NCI-H460 (cell line): Measurements from ENCODE around the gene THSD7B. TPM values are rescaled to one million over a fixed set of nuclear protein-coding genes. Genes with fewer than 3 reads are reported as not detected.
"Not testable (repeated sequence)": the region's sequence is repeated elsewhere in the genome, so short reads cannot be mapped to it uniquely, and the experiment has no call there.

ENCODE experiments used
- DNase-seq: peaks from one replicate; pipeline ENCODE4 v3.0.0-alpha.2; 2016; ENCODE audit warnings: low read depth; ENCODE audit errors: extremely low read depth
- total RNA-seq: library from RNA; depleted of rRNA; stranded (reverse); fragments of >200 nt; shearing (Covaris generic); gene quantifications from 2 replicates; pipeline ENCODE4 v1.2.3, GENCODE V29; 2014

THSD7B gene
- total RNA-seq, 1 experiment from 2014 or later, result 0.02 TPM

DNA sequence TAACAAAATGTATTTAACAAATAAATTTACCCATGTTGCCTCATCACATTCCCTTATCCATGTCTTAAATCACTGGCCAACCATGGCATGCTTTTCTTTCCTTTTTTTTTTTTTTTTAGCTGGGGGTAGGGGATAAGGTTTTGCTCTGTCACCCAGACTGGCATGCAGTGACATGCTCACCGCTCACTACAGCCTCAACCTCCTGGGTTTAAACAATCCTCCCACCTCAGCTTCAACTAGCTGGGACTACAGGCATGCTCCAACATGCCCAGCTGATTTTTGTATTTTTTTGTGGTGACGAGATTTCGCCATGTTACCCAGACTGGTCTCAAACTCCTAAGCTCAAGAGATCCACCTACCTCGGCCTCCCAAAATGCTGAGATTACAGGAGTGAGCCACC is 266.4 kb downstream of the THSD7B start:
- no peak for DNase-seq

- no peak for DNase-seq
Observed at GRCh38 chr2:137036619-137037018, 271.3 kb downstream of the THSD7B start.

DNA sequence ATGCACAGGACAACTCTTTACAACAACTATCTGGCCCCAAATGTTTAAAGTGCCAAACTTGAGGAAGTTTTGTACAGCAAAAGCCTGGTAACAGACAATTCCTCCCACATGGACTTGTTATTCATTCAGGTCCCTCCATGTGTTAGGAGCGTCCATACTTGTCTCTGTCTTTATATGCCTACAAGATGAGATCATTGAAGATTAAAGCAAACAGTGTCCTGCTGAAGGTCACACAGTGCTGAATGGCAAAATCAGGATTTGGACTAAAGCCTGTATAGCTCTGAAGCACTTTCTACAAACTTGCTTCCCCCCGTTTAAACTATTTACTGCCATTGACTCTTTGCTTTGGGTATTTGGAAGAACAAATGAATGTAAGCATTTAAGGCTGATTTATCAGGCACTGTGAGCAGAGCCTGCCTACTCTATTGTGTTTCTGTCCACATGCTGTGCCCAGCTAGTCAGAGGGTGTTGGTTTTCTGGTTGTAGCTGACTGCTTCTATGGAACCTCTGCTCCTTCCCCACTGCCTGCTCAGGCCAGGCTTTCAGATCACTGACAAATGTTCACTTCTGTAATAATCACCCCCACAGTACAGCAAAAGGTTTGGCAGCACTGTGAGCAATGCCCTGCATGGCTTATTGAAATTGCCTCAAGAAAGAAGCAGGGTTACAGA is 274.3 kb downstream of the THSD7B start:
- no peak for DNase-seq

GRCh38 chr2:137047369-137047768 is 282.0 kb downstream of the THSD7B start:
- no peak for DNase-seq

GRCh38 chr2:137048455-137048854 is 283.1 kb downstream of the THSD7B start:
- DNase-seq, result no peak

- DNase-seq, result no peak
Observed at GRCh38 chr2:137049518-137049917, 284.2 kb downstream of the THSD7B start.

- no peak for DNase-seq
Observed at GRCh38 chr2:137050949-137051348, 285.6 kb downstream of the THSD7B start.

GRCh38 chr2:137051778-137052398 is 286.5 kb downstream of the THSD7B start:
- DNase-seq, result no peak

- no peak for DNase-seq
Observed at GRCh38 chr2:137056704-137057103, 291.4 kb downstream of the THSD7B start.

GRCh38 chr2:137076111-137076765 is 310.9 kb downstream of the THSD7B start:
- DNase-seq, result not testable (repeated sequence)

DNA sequence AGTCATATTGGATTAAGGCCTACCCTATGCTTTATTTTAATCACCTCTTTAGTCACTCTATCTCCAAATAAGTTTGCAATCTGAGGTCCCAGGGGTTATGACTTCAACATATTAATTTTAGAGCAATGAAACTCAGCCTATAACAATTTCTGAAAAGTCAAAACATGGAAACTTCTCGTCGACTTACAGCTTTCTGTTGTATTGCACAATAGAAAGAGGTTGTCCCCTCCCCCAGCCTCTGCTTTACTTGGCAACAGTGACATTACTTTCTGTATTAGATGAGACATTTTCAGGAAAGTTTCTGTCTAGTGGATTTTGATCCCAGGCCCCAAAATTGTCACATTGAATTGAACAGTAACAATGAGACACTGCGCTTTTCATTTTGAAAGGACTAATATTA is 326.4 kb downstream of the THSD7B start:
- no peak for DNase-seq

DNA sequence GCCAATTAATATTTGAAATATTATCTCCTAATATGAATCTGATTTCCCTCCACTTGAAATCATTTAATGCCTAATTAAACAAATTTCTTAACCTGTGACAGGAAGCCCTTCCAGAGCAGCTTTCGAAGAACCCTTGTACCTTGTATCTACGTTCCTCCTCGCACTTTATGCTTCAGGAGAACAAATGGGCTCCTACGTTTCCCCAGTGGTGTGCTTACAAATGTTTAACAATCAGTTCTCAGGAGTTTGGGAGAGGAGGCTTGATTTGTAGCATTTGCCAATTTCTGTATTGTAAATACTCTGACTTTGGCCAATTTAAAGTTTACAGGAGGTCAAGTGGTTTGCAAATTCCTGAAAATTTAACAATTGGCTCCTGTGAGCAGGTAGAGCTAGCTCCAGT is 327.8 kb downstream of the THSD7B start:
- DNase-seq, result no peak

DNA sequence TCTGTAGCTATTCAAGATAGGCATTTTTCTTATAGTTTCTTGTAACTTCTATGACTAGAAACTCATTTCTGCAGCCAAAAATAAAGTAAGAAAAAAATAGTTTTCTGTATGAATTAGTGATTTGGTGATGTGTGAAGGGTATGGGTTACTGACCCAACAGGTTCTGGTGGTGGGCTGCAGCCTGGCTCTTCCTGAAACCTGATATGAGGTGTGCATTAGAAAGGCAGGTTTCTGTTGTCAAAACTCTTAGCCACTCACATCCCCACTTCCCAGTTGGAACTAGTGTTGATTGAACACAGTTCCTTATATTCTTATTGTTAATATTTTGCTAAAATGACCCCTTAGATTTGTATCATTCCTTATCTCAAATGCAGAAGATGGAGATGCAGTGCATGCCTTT is 330.8 kb downstream of the THSD7B start:
- DNase-seq, result no peak

- DNase-seq, result no peak
Observed at GRCh38 chr2:137096693-137097092, 331.3 kb downstream of the THSD7B start.

DNA sequence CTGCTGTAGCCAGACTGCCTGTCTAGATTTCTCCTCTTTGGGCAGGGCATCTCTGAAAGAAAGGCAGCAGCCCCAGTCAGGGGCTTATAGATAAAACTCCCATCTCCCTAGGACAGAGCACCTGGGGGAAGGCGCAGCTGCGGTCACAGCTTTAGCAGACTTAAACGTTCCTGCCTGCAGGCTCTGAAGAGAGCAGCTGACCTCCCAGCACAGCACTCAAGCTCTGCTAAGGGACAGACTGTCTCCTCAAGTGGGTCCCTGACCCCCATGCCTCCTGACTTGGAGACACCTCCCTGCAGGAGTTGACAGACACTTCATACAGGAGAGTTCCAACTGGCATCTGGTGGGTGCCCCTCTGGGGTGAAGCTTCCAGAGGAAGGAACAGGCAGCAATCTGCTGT is 336.5 kb downstream of the THSD7B start:
- not testable (repeated sequence) for DNase-seq

DNA sequence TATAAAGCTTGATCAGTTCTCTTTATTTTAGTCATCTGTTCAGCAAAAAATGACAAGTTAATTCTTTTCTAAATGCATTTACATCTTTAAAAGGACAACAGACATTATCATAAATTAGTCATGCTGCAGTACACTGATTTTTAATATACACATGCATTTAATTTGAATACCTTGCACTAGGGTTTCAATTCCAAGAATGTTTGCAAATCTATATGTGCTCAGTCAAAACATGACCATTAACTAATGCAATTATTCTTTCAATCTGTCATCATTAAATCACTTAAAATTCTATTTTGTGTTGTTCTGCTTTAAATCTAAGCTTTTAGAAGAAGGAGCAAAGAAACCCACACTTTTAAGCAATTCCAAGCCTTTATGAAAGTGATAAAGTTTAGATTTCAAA is 342.6 kb downstream of the THSD7B start:
- DNase-seq, result no peak

DNA sequence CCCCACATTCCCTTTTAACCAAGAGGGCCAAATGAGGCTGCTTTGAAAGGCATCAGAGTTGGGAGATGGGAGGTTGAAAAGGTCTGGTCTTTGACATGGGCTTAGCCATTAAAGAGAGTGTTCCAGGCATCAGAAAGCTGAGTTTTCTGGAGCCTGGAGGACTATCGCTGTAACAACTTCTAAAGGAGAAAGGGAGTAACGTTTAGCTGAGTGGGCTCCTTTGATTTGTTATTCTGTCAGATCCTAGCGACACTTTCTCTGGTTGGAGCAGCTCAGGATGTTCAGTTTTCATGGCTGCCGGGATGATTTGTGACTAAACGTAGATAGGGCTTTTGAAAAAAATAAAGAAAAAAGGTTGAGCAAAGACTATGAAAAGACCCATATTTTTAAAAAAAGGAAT is 346.6 kb downstream of the THSD7B start:
- no peak for DNase-seq

- no peak for DNase-seq
Observed at GRCh38 chr2:137115081-137115794, 349.9 kb downstream of the THSD7B start.

DNA sequence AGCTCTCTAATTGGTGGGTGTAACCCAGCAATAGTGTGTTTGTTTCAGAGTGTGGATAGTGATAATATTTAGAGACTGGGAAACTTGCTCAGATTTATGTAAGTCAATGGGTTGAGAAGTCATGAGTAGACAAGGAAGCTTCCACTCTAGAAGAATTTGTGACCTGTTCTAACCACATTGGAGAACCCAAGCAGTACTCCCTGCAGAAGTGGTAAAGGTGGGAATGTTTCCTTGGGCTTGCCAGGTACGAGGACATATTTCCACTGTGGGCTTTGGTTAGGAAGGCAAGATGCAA is 350.4 kb downstream of the THSD7B start:
- no peak for DNase-seq

DNA sequence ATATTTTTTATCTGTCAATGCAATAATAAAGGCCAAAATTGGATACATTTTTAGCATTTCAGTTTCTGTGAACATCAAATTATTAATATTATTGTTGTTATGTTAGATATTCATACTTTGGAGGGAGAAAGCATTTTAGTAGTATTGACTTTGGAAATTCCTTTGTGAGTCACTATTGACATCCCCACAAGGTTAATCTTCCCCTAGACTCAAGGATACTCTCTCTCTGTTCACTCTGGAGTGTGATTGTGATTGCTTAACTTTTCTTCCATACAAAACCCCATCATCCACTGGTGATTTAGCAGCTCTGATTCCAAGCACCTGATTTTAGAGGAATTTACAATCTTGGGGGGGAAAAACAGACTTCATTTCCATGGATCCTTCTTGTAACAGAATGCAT is 352.0 kb downstream of the THSD7B start:
- no peak for DNase-seq

- DNase-seq, result no peak
Observed at GRCh38 chr2:137118140-137118539, 352.8 kb downstream of the THSD7B start.

DNA sequence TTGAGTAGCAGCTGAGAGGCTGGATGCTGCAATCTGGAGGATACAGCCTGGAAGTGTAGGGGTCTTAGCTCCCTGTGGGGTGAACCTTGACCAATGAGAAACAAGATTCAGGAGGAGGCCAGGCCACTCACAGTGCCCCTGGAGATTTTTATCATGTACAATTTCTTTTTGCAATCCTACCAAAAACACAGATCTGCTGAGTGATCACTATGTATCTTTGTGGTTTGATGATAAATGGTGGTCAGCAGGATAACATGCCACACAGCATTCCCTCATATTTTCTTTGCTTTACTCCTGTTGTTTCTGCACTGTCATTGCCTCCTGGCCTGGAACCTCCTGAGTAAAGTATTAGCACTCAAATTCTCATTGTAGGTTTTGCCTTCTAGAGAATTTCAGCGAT is 357.9 kb downstream of the THSD7B start:
- no peak for DNase-seq
